NCI-H748 (cell line): ENCODE measurements around the gene ABLIM1.
A peak's percentile ranks its signal among the peaks of the same experiment; 100 is the strongest.

Experiments used
- DNase-seq: peaks from one replicate; lab custom pipeline; 2025; ENCODE audit not compliant: unreplicated experiment; lab: John Stamatoyannopoulos, UW

ABLIM1 gene

DNA sequence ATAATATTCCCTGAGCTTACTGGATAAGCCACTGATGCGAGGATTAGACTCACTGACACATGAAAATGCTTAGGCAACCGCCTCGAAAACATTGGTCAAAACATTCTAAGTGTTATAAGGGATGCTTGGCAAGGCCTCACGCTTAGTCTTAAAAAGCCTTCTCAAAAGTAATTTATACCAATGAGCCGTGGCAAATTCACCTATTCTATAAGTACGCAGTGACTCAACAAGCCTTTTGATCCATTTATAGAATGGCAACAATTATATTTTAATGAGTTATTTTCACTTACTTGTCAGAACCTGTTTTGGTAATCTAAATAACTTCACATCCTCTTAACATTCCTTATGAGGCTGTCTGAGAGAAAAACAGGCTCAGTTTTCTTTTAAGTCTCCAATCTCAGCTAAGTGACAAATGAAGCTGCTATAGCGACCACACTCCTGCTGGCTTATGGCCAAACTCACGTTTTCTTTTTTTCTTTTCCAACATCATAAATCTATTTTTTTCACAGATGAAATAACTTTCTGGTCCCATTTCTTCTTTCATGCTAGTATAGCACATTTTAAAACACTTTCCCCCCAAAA is 132.6 kb downstream of the ABLIM1 start:
- no peak for DNase-seq

DNA sequence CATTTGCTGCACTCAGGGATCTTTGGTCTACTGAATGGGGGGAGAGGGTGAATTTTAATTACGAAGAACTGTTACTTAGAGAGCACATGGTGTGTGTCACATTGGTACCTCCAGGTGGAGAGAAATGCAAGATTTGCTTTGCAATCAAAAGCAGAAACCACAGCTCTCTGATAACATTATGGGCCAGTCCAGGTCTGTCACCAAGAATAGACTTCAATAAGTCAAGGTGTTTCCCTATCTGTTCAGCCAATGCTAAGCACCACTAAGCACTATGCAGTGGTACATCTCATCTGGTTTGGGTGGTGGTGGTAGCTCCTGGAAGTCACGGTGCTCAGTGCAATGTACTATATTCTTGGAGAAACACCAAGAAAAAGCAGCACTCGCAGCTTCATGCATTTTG is 134.2 kb downstream of the ABLIM1 start:
- no peak for DNase-seq

DNA sequence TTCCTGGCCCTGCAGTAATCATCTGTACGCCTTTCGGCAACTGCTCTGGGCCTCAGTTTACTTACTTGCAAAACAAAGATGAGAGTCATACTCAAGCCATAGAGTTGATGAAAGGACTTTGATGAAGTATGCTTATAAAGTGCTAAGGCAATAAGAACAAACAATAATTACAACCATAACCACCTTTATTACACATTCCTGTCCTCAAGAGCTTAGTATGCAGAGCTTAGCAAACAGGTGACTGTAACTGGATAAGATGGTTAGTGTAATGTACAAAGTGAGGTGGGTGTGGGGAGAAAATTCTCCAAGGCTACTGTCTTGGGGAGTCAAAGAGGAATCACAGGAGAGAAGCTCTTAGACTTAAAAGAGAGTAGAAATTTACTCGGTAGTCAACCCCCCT is 136.8 kb downstream of the ABLIM1 start:
- no peak for DNase-seq

DNA sequence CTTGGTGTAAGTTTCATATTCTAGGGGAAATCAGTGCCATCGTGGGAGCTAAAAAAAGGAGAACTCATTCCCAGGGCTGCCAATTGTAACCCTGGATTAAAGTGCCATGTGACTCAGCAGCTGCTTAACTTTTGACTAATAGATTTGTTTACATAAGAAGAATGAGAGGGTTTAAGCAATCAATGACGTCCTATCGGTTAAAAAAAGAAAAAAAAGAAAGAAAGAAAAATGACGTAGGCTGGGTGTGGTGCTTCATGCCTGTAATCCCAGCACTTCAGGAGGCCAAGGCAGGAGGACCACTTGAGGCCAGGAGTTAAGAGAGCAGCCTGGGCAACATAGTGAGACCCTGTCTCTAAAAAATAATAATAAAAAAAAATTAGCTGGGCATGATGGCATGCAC is 137.6 kb downstream of the ABLIM1 start:
- DNase-seq = peak; percentile 50

DNA sequence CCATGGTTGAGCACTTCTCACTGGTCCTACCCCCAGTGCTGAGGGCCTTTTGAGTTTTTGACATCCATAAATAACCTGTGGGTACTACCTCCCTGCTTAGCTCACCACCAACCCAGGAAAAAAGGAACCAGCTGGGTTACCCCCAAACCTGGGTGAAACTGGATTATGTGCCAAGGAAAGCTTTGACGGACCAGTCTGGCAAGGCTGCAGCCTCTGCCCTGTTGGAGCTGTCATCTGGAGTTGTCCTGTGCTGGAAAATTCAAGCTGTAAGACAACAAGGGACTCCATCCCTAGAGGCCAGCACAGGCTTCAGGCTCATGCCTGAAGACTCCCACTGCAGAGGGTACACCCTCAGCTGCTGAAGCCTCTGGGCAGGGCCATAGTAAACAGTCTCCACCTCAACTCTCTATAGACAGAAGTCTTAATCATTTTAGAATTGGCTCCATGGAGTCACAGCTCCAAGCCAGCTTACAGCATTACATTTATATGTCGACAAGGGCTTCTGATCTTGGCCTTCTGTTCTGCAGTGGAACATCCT is 138.2 kb downstream of the ABLIM1 start:
- DNase-seq = no peak

DNA sequence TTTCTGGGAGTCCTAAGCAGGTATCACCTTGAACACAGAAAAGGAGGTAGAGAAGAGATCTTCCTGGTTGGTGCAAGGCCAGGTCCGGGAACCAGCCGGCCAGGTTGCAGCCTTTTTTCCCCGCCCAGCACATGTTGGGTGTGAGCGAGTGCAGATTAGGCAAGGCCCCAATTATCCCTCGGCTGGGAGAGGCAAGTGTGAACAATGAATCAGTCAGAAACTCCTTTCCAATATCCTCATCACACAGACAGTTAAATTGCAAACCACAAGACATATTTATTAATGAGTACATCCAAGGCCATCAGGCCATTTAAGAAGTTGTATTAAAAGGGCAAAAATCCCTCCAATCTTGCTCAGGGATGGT is 138.8 kb downstream of the ABLIM1 start:
- DNase-seq = no peak

DNA sequence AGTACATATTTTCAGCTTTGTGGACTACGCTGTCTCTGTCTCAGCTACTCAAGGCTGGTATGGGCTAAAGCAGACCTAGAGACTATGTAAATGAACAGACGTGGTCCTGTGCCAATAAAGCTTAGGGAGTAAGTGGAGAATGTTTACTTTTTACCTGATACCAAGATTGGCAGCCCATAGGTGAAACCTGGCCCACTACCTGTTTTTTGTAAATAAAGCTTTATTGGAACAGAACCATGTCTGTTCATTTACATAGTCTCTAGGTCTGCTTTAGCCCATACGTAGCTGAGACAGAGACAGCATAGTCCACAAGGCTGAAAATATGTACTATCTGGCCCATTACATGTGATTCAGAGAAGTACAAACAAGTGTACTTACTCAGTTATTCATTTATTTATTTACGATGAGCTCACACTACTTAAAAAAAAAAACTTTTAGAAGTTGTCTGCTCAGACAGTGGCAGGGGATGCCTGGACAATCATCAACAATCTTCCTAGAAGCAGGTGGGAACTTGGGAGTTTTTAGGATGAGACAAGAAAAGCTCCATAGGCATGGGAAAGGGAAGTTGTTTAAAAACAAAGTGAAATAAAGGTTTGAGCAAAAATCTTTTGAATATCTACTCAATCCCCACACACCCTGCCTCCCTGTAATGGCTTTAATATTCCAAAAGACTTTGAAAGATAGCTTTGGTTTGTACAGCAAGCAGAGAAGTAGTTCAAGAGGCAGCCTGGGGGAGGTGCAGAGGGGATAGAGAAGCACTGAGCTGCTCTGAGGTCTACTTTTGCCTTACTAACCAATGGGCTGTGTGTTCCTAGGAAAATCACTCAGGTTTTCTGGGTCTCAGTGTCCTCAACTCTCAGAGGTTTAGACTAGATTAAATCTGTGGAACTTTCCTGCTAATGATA is 139.4 kb downstream of the ABLIM1 start:
- no peak for DNase-seq

DNA sequence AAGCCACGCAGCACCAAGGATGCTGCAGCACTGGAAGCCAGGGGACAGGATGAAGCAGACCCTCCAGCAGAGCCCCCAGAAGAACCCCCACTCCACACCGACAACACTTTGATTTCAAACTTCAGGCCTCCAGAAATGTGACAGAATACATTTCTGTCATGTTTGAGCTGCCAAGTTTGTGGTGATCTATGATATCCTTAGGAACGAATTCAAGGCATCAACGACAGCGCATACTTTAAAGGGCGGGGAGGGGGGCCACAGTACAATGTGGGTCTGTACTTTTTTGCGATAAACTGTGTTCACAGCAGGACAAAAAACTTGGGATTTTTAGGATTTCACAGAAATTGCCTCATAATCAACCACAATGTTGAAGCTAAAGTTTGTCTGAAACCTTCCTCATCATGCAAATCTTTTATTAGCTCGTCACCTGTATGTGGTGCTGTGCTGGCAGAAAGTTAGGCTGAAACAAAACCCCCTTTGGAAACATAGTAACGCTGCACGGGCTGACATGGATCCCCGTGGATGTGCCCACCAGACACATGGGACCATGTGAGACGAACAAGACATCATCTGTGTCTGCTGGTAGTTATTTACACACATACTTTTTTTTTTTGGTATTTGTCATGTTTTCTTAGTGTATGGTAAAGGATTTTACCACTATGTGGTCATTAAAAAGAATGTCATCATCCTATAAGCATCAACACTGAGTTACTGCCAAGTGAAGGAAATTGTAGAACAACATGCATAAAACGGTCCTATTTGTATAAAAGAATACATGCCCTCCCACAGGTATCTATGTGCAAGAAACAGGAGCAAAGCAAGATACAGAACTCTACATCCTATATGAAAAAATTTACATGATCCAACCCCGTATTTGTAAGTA is 140.5 kb downstream of the ABLIM1 start:
- DNase-seq = no peak

DNA sequence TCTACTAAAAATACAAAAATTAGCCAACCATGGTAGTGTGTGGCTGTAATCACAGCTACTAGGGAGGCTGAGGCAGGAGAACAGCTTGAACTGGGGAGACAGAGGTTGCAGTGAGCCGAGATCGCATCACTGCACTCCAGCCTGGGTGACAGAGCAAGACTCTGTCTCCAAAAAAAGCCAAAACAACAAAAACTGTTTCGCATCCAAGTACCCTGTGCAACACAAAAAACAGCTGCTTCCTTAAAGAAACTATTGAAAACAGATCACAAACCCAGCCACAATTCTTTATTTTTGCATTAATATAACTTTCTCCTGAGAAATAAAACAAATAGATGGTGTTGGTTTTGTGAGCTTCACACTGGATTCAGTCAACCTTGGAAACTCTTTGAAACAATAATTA is 141.7 kb downstream of the ABLIM1 start:
- no peak for DNase-seq

DNA sequence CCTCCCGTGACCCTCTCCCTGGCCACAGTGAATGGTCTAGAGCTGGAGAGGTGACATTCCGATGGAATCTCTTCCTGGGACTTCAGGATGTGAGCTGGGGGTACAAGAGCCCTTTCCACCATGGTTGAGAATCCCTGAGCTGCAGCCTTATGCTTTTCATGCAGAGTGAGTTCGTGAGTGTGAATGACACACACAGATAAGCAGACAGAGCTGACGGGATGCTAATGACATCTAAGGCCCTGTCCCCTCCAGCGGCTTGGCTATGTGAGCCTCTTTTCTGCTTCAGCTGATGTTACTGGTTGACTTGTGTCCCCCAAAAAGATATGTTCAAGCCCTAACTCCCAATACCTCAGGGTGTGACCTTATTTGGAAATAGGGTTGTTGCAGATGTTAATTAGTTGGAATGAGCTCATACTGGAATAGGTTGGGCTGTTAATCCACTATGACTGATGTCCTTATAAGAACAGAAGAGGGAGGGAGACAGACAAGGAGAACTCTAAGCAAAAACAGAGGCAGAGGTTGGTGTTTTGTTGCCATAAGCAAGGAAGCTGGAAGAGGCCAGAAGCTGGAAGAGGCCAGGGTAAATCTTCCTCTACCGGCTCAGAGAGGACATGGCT is 142.7 kb downstream of the ABLIM1 start:
- no peak for DNase-seq

DNA sequence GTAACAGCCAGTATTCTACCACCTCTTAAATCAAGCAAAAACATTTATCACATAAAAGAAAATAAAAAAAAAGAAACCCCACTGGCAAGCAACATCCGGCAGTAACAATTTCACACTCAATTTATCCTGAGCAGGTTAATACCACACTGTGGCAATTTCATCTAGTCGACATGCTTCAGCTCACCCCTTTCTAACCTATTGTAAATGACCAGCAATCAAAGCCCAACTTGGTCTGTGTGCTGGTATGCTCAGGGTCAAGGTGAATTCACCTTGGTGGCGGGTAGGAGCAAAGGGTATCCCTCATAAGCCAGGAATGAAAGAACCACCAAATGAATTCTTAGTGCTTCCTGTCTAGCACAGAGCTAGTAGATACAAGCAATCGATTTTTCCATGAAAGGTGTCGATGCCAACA is 144.7 kb downstream of the ABLIM1 start:
- DNase-seq = no peak

DNA sequence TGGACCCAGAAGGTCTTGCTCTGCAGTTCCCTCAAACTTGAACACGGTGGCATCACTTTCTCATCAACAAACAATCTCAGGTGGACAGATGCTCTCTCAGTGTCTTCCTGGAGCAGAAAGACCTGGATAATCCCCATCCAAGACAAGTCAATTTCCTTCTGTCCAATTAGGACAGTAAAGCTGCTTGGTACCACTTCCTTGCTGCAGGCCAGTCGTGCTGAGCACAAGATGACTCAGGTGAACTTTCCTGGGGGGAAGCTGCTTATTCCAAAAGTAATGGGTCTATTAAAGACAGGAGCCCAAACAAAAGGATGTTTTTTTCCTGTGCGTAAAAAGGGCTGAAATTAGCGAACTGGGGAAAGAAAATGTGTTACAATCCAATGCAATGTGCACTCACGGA is 146.2 kb downstream of the ABLIM1 start:
- DNase-seq = no peak

DNA sequence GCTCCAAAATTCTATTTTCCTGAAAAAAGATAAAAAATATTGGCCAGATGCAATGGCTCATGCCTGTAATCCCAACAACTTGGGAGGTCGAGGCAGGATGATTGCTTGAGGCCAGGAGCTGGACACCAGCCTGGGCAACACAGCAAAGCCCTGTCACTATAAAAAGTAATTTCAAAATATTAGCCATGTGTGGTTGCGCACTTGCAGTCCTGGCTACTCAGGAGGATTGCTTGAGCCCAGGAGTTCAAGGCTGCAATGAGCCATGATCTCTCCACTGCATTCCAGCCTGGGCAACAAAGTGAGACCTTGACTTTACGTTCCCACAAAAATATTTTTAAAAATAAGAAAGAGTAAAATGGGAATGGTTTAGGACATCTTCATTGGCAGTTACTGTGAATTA is 149.7 kb downstream of the ABLIM1 start:
- DNase-seq = no peak

DNA sequence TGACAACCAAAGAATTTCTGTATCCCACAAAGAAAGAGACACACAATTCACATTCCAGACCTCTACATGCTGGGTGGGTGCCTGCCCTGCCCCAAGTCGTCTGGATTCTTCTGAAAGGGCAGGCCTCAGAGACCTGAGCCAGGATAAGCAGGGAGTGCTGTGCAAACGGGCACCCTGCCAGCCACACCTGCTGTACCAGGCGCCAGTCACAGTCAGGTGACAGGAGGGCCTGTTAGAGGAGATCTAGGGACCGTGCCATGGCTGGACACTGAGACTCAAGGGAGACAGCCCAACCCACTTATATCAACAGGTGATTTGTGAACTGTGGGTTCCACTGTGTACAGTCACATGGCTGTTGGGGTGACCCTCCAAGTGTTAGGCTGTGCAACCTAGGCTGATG is 150.6 kb downstream of the ABLIM1 start:
- peak; percentile 6 for DNase-seq

DNA sequence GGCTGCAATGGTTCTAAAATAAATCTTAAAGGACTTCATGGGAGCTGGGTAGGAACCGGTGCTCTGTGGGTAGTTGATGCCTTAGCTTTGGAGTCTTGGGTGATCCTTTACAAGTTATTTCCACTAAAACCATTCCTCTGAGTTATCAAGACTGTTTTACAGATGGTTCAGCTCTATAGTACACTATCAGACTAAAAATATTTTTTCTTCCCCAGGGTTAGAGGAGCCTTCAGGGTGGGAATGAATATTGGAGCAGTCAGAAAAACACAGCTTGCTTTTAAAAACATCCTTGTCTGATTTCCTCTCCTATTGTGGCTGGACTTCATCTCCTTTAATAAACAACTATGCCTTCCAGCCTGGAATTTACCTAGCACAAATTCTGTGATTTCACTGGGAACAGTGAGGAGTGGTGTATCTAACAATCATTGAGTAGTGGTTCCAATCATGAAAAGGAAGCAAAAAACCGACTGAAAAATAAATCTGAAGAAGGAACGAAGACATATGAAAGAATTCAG is 151.1 kb downstream of the ABLIM1 start:
- no peak for DNase-seq

DNA sequence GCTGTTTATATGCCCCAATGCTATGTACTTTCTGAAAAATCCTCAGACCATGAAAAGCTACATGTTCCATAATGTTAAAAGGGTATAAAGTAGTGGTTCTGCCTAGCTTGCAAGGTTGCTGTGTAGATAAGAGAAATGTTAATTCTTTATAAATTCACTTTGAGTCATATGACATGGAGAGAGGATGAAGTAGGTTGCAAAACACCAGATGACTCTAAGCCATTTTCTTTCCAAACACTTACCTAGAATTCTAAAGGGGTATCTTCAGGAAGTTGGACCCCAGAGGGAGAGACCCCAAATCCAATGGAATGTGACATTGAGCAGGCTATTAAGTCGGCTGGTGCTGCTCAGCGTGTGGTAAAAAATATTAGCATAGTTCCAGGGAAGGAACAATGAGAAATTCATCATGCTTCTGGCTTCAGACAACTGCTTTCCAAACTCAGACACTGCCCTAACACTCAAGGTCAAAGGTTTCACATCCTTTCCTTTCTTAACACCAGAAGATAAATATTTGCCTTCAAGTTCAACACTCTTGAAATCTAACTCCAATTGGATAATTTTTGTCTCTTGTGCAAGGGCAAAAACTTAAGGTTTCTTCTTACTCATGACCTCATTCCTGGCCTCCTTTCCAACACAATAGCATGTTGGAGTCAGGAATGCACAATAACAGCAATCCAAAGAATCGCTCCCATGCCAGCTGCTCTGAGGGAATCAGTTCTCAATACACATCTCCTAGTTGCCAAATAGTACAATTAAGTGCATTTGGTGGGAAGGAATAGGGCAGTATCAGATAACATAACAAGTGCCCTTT is 153.1 kb downstream of the ABLIM1 start:
- no peak for DNase-seq

DNA sequence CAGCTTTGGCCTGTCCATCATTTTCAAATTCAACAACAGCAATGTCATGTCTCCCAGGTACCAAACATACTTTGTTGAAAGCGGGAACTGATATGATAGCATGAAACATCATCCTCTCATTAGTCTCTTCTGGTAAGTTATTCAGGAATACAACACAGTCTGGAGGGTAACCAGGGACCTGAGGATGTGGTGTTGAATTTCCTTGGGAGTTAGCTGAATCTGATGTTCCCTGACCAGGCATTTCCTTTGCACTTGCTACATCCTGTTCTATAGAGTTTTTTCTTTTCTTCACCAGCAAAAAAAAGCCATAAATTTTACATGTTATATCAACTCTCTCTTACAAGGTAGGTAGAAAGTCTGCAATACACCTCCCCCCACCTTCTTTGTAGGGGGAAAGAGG is 156.0 kb downstream of the ABLIM1 start:
- DNase-seq = no peak

DNA sequence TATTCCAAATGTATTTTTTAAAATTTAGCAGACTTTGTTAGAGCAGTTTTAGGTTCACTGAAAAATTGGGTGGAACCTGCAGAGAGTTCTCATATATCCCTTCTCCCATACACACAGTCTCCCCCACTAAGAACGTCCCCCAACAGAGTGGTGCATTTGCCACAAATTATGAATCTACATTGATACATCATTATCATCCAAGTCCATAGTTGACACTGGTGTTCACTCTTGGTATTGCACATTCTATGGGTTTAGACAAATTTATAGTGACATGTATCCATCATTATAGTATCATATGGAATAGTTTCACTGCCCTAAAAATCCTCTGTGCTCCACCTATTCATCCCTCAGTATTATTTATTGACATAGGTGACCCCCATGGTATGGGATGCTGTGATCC is 156.4 kb downstream of the ABLIM1 start:
- no peak for DNase-seq

DNA sequence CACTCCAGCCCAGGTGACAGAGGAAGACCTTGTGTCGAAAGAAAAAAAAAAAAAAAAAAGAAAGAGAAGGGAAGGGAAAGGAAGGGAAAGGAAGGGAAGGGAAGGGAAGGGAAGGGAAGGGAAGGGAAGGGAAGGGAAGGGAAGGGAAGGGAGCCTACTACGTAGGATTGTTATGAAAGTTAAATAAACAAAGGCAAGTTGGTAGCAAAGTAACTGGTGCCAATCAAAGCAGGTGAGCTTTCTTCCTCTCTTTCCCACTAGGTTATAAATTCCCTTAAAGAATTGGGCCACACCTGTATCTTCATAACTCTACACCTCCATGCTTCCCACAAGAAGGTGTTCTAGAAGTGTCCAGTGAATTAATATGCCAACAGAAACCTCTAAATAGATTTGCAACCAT is 157.4 kb downstream of the ABLIM1 start:
- DNase-seq = no peak

DNA sequence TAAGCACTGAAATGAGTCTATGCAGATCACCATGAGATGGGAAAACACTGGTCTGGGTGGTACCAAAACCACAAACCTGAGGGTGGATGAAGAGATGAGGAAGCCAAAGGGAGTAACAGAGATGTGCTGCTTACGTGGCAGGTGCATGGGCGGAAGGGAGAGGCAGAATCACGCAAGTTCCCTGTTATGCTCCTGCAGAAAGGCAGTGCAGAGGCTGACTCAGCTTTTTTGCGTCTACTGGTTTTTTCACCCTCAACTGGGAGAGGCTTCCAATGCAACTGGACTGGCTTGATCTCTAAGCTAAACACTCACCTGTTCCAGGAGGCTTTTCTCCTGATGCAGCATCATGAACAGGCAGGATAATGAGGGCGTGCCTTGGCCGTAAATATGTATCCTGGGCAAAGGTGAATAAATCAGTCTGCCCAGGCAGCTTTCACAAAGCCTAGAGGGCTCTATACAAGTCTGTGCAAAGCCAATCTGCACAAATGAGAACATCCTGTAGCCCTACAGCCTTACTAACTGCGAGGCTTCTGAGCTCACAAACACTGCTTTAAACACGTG is 158.4 kb downstream of the ABLIM1 start:
- peak; percentile 25 for DNase-seq
